ENCODE results near the gene ELFN2. TPM values are rescaled to one million over a fixed set of nuclear protein-coding genes. Genes with fewer than 3 reads are reported as not detected.

The ELFN2 gene
- total RNA-seq, 1 experiment from 2014 or later, result 10.0 TPM

DNA sequence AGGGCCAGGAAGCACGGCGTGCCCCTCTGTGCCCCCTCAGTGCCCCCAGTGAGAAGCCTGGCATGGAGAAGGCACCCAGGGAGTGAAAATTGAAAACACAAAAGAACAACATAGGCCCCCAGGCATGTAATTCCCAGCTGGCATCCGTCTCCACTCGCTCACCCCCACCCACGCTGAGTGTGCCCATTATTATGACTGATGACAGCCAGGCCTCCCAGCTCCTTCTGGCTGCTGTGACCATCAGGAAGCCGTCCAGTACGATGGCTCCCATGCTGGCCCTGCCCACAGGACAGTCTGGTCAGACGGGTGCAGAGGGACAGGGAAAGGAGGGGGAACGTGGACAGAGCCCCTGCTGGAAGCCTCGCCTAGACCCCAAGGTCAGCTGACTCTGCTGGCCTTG is 30.1 kb downstream of the ELFN2 start:
- CTCF ChIA-PET, result no interaction called here
- no peaks in the 10 kb centered on the region for H3K79me2 ChIP-seq (ENCODE audit: low read length)
- intact Hi-C loops (cut with micrococcal nuclease), result no loop called here
- BruUV-seq (replicated peaks), result no TSS peak
- H4K20me1 ChIP-seq (ENCODE audit: low read length), result no peaks in the 10 kb centered on the region
- H3K36me3 ChIP-seq (ENCODE audit: low read depth, low read length), result no peaks in the 10 kb centered on the region
- no peak overlapping the region for H3K27ac ChIP-seq (ENCODE audit: low read length)
- H3K9me2 ChIP-seq (replicated peaks; ENCODE audit: low read length), result no peaks in the 10 kb centered on the region
- no peak overlapping the region for H3K4me3 ChIP-seq (ENCODE audit: low read length)
- no peaks in the 10 kb centered on the region for H3K27me3 ChIP-seq (ENCODE audit: low read length)
- no peaks in the 10 kb centered on the region for H3K9me3 ChIP-seq (ENCODE audit: low read length)
- TF ChIP-seq EZH2 (IDR thresholded peaks at IDR 0.05; ENCODE audit: low read length, unreplicated experiment) (no peak), EZH2phosphoT487 (IDR thresholded peaks at IDR 0.05; ENCODE audit: borderline replicate concordance, low read length) (no peak)
- TF ChIP-seq, protein P1, sequence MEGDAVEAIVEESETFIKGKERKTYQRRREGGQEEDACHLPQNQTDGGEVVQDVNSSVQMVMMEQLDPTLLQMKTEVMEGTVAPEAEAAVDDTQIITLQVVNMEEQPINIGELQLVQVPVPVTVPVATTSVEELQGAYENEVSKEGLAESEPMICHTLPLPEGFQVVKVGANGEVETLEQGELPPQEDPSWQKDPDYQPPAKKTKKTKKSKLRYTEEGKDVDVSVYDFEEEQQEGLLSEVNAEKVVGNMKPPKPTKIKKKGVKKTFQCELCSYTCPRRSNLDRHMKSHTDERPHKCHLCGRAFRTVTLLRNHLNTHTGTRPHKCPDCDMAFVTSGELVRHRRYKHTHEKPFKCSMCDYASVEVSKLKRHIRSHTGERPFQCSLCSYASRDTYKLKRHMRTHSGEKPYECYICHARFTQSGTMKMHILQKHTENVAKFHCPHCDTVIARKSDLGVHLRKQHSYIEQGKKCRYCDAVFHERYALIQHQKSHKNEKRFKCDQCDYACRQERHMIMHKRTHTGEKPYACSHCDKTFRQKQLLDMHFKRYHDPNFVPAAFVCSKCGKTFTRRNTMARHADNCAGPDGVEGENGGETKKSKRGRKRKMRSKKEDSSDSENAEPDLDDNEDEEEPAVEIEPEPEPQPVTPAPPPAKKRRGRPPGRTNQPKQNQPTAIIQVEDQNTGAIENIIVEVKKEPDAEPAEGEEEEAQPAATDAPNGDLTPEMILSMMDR (conservative IDR thresholded peaks at IDR 0.05; ENCODE audit: low read depth, low read length), result no peak
- H3K9ac ChIP-seq (ENCODE audit: low read length), result no peak overlapping the region
- DNase-seq, result no peak
- H3F3A ChIP-seq (ENCODE audit: low read length, unreplicated experiment), result no peaks in the 10 kb centered on the region
- no peak for ATAC-seq
- H3K4me2 ChIP-seq (ENCODE audit: low read length), result no peak overlapping the region
- H2AFZ ChIP-seq (ENCODE audit: low read length), result no peak overlapping the region
- POLR2A ChIA-PET (ENCODE audit: unreplicated experiment), result no interaction called here
- H3K4me1 ChIP-seq (ENCODE audit: insufficient read depth, low read length), result no peaks in the 10 kb centered on the region

DNA sequence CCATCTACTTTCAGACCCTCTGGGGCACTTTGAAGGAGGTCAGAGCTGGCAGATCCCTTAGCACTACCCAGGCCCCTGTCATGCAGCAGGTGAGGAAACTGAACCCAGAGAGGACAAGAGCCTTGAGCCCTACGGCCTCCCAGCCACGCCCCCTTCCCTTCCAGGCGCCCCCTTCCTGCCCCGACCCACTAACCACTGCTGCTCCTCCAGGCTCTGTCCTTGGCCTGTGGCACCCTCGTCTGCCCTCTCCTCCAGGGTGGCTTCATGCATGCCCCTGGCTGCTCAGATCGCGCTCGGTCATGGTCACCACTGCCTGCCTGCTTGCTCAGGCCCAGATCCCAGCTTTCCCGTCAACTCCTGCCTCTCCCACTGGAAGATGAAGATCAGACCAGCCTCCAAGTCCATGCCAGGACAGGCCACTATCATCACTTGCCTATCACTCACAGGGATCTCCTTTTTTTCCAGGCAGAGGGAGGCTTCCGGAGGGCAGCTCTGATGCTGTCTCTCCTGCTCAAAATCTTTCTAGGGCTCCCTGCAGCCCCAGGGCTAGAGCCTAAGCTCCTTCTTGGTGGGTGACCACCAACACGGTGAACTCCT is 30.7 kb downstream of the ELFN2 start:
- Histone ChIP-seq H3K27me3 (ENCODE audit: low read length) (no peaks in the 10 kb centered on the region), H3K9me2 (replicated peaks; ENCODE audit: low read length) (no peaks in the 10 kb centered on the region), H3F3A (ENCODE audit: low read length, unreplicated experiment) (no peaks in the 10 kb centered on the region), H3K36me3 (ENCODE audit: low read depth, low read length) (no peaks in the 10 kb centered on the region), H3K79me2 (ENCODE audit: low read length) (no peaks in the 10 kb centered on the region), H3K4me3 (ENCODE audit: low read length) (no peak overlapping the region), H3K9ac (ENCODE audit: low read length) (no peak overlapping the region), H3K4me1 (ENCODE audit: insufficient read depth, low read length) (no peaks in the 10 kb centered on the region), H2AFZ (ENCODE audit: low read length) (no peak overlapping the region), H3K4me2 (ENCODE audit: low read length) (no peak overlapping the region), H3K9me3 (ENCODE audit: low read length) (no peaks in the 10 kb centered on the region), H4K20me1 (ENCODE audit: low read length) (no peaks in the 10 kb centered on the region), H3K27ac (ENCODE audit: low read length) (no peak overlapping the region)
- no TSS peak for BruUV-seq (replicated peaks)
- CTCF ChIA-PET, result no interaction called here
- DNase-seq (no peak), ATAC-seq (no peak)
- POLR2A ChIA-PET (ENCODE audit: unreplicated experiment), result interaction anchor here (0.6 kb wide), 1 partner anchor 85 kb away, joined by 3 read pairs; no protein-coding TSS in a partner anchor
- no peak for TF ChIP-seq EZH2 (IDR thresholded peaks at IDR 0.05; ENCODE audit: low read length, unreplicated experiment)
- TF ChIP-seq, protein P1 (conservative IDR thresholded peaks at IDR 0.05; ENCODE audit: low read depth, low read length), result no peak
- TF ChIP-seq EZH2phosphoT487 (IDR thresholded peaks at IDR 0.05; ENCODE audit: borderline replicate concordance, low read length), result no peak
- intact Hi-C loops (cut with micrococcal nuclease), result no loop called here

DNA sequence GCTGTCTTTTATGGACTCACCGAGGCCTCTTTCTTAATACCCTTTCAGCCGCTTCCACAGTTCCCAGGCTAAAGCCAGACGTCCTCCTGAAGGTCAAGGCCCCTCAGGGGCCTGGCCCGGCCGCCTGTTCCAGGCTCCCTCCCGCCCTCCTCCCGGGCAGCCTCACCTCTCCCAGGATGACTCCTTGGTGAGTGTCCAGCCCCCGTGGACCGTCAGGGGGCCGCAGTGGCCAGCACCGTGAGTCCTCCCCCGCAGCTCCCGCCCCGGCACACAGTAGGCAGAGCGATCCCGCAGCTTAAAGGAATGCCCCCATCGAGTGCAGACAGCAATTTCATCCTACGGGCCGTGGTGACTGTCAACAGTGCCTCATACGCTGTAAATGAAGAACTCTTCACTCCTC is 32.9 kb downstream of the ELFN2 start:
- ChIA-PET CTCF (no interaction called here), POLR2A (ENCODE audit: unreplicated experiment) (no interaction called here)
- H3K9ac ChIP-seq (ENCODE audit: low read length), result no peak overlapping the region
- H3K9me2 ChIP-seq (replicated peaks; ENCODE audit: low read length), result no peaks in the 10 kb centered on the region
- H3K79me2 ChIP-seq (ENCODE audit: low read length), result no peaks in the 10 kb centered on the region
- ATAC-seq, result no peak
- no peaks in the 10 kb centered on the region for H3K9me3 ChIP-seq (ENCODE audit: low read length)
- no peaks in the 10 kb centered on the region for H4K20me1 ChIP-seq (ENCODE audit: low read length)
- H3K4me1 ChIP-seq (ENCODE audit: insufficient read depth, low read length), result no peaks in the 10 kb centered on the region
- H3K36me3 ChIP-seq (ENCODE audit: low read depth, low read length), result no peaks in the 10 kb centered on the region
- no peak overlapping the region for H3K4me3 ChIP-seq (ENCODE audit: low read length)
- intact Hi-C loops (cut with micrococcal nuclease), result no loop called here
- DNase-seq, result no peak
- no peak overlapping the region for H3K4me2 ChIP-seq (ENCODE audit: low read length)
- no TSS peak for BruUV-seq (replicated peaks)
- no peaks in the 10 kb centered on the region for H3K27me3 ChIP-seq (ENCODE audit: low read length)
- H3F3A ChIP-seq (ENCODE audit: low read length, unreplicated experiment), result no peaks in the 10 kb centered on the region
- H2AFZ ChIP-seq (ENCODE audit: low read length), result no peak overlapping the region
- no peak for TF ChIP-seq EZH2phosphoT487 (IDR thresholded peaks at IDR 0.05; ENCODE audit: borderline replicate concordance, low read length)
- no peak for TF ChIP-seq EZH2 (IDR thresholded peaks at IDR 0.05; ENCODE audit: low read length, unreplicated experiment)
- TF ChIP-seq, protein P1 (conservative IDR thresholded peaks at IDR 0.05; ENCODE audit: low read depth, low read length), result no peak
- no peak overlapping the region for H3K27ac ChIP-seq (ENCODE audit: low read length)
